Keratinocyte (primary cell): ENCODE results near the gene FNDC3B. TPM values are rescaled to one million over a fixed set of nuclear protein-coding genes. Genes with fewer than 3 reads are reported as not detected.

Experiments used
- DNase-seq: peaks from one replicate; pipeline ENCODE4 v3.0.0-alpha.2; 2011; ENCODE audit warnings: low read depth, missing footprints, low spot score
- FAIRE-seq: peaks from 2 replicates; lab custom pipeline; 2011; peaks lifted over from hg19 to GRCh38; lab: Jason Lieb, UNC
- H2AFZ ChIP-seq: 2 replicates; pipeline ENCODE4 v1.6.0; 2012; ENCODE audit warnings: low read length, control low read depth, inconsistent platforms; ENCODE audit not compliant: control insufficient read depth
- H3K27ac ChIP-seq: 2 replicates; pipeline ENCODE4 v1.5.1; 2011; ENCODE audit warnings: low read length; ENCODE audit not compliant: control insufficient read depth, insufficient read depth
- H3K27me3 ChIP-seq: 3 replicates; pipeline ENCODE4 v1.6.0; 2011; ENCODE audit warnings: low read length; ENCODE audit not compliant: control insufficient read depth, insufficient read depth; ENCODE audit errors: extremely low read depth
- H3K36me3 ChIP-seq, 2 experiments: 2 replicates in 1 of 2; 3 replicates in 1 of 2; pipeline ENCODE4 v1.5.1; 2011; ENCODE audit warnings: low read length in 2 of 2, mild to moderate bottlenecking in 1 of 2; ENCODE audit not compliant: control insufficient read depth in 2 of 2, insufficient read depth in 2 of 2; ENCODE audit errors: extremely low read depth in 1 of 2
- H3K4me1 ChIP-seq: 3 replicates; pipeline ENCODE4 v1.5.1; 2011; ENCODE audit warnings: low read length; ENCODE audit not compliant: control insufficient read depth, insufficient read depth; ENCODE audit errors: extremely low read depth
- H3K4me2 ChIP-seq: 3 replicates; pipeline ENCODE4 v1.6.0; 2011; ENCODE audit warnings: low read depth, low read length; ENCODE audit not compliant: control insufficient read depth, insufficient read depth; ENCODE audit errors: extremely low read depth
- H3K4me3 ChIP-seq, 3 experiments: fragments of 200-600 bp in 1 of 3; sonication (generic) in 1 of 3; 2 replicates in 2 of 3; 3 replicates in 1 of 3; pipeline ENCODE4 v1.5.1; 2011 to 2016; ENCODE audit warnings: low read length in 3 of 3, mild to moderate bottlenecking in 3 of 3, control low read depth in 2 of 3, inconsistent platforms in 1 of 3, low read depth in 1 of 3, mixed read lengths in 1 of 3, mixed run types in 1 of 3, moderate library complexity in 1 of 3; ENCODE audit not compliant: control insufficient read depth in 2 of 3, insufficient read depth in 2 of 3; ENCODE audit errors: extremely low read depth in 1 of 3
- H3K79me2 ChIP-seq: 2 replicates; pipeline ENCODE4 v1.6.0; 2012; ENCODE audit warnings: low read length; ENCODE audit not compliant: control insufficient read depth, insufficient read depth
- H3K9ac ChIP-seq: 3 replicates; pipeline ENCODE4 v1.6.0; 2011; ENCODE audit warnings: low read length; ENCODE audit not compliant: control insufficient read depth, insufficient read depth; ENCODE audit errors: extremely low read depth
- H3K9me1 ChIP-seq: 3 replicates; pipeline ENCODE4 v1.6.0; 2011; ENCODE audit warnings: low read length; ENCODE audit not compliant: control insufficient read depth, insufficient read depth; ENCODE audit errors: extremely low read depth
- H3K9me3 ChIP-seq: 2 replicates; pipeline ENCODE4 v1.5.1; 2012; ENCODE audit warnings: low read depth, low read length; ENCODE audit not compliant: control insufficient read depth
- H4K20me1 ChIP-seq: 3 replicates; pipeline ENCODE4 v1.6.0; 2011; ENCODE audit warnings: low read length; ENCODE audit not compliant: control insufficient read depth, insufficient read depth; ENCODE audit errors: extremely low read depth
- CTCF ChIP-seq, 3 experiments: IDR thresholded peaks in 1 of 3; conservative IDR thresholded peaks in 1 of 3; optimal IDR thresholded peaks in 1 of 3; 2 replicates in 2 of 3; 3 replicates in 1 of 3; pipeline versions ENCODE3 to v1.5.1; 2011; ENCODE audit warnings: low read length in 3 of 3, mild to moderate bottlenecking in 3 of 3, moderate library complexity in 2 of 3, control low read depth in 1 of 3, inconsistent platforms in 1 of 3; ENCODE audit not compliant: insufficient read depth in 2 of 3; ENCODE audit errors: extremely low read depth in 1 of 3
- EZH2 ChIP-seq: IDR thresholded peaks from one replicate; pipeline ENCODE4 v1.6.1; 2012; ENCODE audit warnings: inconsistent platforms, mild to moderate bottlenecking, low read length, moderate library complexity
- dilution Hi-C: fragments of 300-500 bp; cut with MboI; formaldehyde crosslinking; loops from one replicate; pipeline ENCODE4 v1.7.0; 2020; ENCODE audit warnings: low sequenced_read_pairs; ENCODE audit not compliant: extremely low pct_ligation_motif_present
- polyA plus RNA-seq, 5 experiments: library from polyadenylated mRNA; depleted of rRNA in 3 of 5; stranded (reverse) in 3 of 5; stranded (forward) in 1 of 5; unstranded in 1 of 5; fragments of >200 nt; gene quantifications; 1 replicate in 1 of 5; 2 replicates in 3 of 5; 3 replicates in 1 of 5; pipeline versions ENCODE4 v1.2.1 to v1.2.3, GENCODE V29; 2011 to 2012; ENCODE audit warnings: missing spikeins in 2 of 5, low read depth in 1 of 5, low replicate concordance in 1 of 5

The FNDC3B gene
- polyA plus RNA-seq, 1 donor (not counting 4 experiments of a cell fraction or from before 2014, with no cell fraction given) = 31.4 TPM

- dilution Hi-C loops = no loop called here
- Histone ChIP-seq H4K20me1 (peaks cover 3% of the 10 kb centered on the region), H3K27me3 (no peaks in the 10 kb centered on the region), H3K36me3 (peaks cover 0 to 8% of the 10 kb centered on the region in 2 experiments), H3K9ac (no peak overlapping the region), H3K4me2 (no peak overlapping the region), H3K27ac (no peak overlapping the region), H3K4me1 (peaks cover 21% of the 10 kb centered on the region), H3K9me1 (peaks cover 2% of the 10 kb centered on the region), H2AFZ (no peak overlapping the region), H3K79me2 (peaks cover 64% of the 10 kb centered on the region), H3K9me3 (no peaks in the 10 kb centered on the region), H3K4me3 (no peak overlapping the region)
- FAIRE-seq = no peak
- no peak for TF ChIP-seq EZH2
- DNase-seq = no peak
Observed at GRCh38 chr3:172170841-172171240, 131.5 kb downstream of the FNDC3B start.

- Histone ChIP-seq H3K79me2 (peaks cover 63% of the 10 kb centered on the region), H3K36me3 (peaks cover 0 to 8% of the 10 kb centered on the region in 2 experiments), H3K4me3 (no peak overlapping the region), H4K20me1 (peaks cover 3% of the 10 kb centered on the region), H3K4me2 (no peak overlapping the region), H3K27me3 (no peaks in the 10 kb centered on the region), H3K9me3 (no peaks in the 10 kb centered on the region), H3K9ac (no peak overlapping the region), H3K4me1 (peaks cover 21% of the 10 kb centered on the region), H3K27ac (no peak overlapping the region), H2AFZ (no peak overlapping the region), H3K9me1 (peaks cover 2% of the 10 kb centered on the region)
- TF ChIP-seq CTCF (optimal IDR thresholded peaks at IDR 0.05 in 1 of 3, IDR thresholded peaks at IDR 0.05 in 1 of 3, conservative IDR thresholded peaks at IDR 0.05 in 1 of 3; ENCODE audit: extremely low read depth in 1 of 3, insufficient read depth in 2 of 3, low read length in 3 of 3) = no peak
- no peak for TF ChIP-seq EZH2
- DNase-seq (no peak), FAIRE-seq (no peak)
- dilution Hi-C loops = no loop called here
Observed at GRCh38 chr3:172171396-172172075, 132.2 kb downstream of the FNDC3B start.
